ENCODE results near the gene ADAMTS1. TPM values are rescaled to one million over a fixed set of nuclear protein-coding genes. Genes with fewer than 3 reads are reported as not detected.

ADAMTS1 gene
- total RNA-seq, 2 donors from 2014 or later = 310 to 357 TPM

DNA sequence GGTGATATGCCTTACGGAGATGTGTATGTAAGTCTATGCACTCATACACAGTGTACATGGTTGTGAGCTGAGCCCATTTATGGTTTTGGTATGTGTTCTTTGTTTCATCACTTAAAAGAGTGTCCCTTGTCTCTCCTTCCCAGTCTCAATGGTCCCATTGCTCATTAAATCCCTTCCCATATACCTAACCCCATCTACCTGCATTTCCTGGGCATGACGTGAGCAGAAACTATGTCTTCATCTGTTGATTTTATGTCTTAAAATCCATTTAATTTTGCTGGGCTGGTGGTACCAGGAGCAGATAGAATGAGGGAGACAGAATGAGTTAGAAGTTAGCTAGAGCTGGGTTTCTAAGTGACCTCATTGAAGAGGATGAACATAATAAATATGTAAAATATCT is 44.8 kb downstream of the ADAMTS1 start:
- H3K27ac ChIP-seq = peak overlapping the region; percentile 61 to 65
- peaks cover 6 to 62% of the 10 kb centered on the region in 2 donors for H3K4me1 ChIP-seq (ENCODE audit: control insufficient read depth in 1 of 2, low read depth in 2 of 2)
- ATAC-seq (ENCODE audit: insufficient number of reproducible peaks, low FRiP score, low read depth) (no peak), DNase-seq (ENCODE audit: low spot score) (no peak)
- no peaks in the 10 kb centered on the region for H3K27me3 ChIP-seq (replicated peaks; ENCODE audit: insufficient read depth)
- H3K36me3 ChIP-seq = no peaks in the 10 kb centered on the region
- TF ChIP-seq, protein P1, sequence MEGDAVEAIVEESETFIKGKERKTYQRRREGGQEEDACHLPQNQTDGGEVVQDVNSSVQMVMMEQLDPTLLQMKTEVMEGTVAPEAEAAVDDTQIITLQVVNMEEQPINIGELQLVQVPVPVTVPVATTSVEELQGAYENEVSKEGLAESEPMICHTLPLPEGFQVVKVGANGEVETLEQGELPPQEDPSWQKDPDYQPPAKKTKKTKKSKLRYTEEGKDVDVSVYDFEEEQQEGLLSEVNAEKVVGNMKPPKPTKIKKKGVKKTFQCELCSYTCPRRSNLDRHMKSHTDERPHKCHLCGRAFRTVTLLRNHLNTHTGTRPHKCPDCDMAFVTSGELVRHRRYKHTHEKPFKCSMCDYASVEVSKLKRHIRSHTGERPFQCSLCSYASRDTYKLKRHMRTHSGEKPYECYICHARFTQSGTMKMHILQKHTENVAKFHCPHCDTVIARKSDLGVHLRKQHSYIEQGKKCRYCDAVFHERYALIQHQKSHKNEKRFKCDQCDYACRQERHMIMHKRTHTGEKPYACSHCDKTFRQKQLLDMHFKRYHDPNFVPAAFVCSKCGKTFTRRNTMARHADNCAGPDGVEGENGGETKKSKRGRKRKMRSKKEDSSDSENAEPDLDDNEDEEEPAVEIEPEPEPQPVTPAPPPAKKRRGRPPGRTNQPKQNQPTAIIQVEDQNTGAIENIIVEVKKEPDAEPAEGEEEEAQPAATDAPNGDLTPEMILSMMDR (IDR thresholded peaks at IDR 0.05) = no peak
- H3K9me3 ChIP-seq = no peaks in the 10 kb centered on the region
- H3K4me3 ChIP-seq = no peak overlapping the region

- Histone ChIP-seq H3K36me3 (no peaks in the 10 kb centered on the region), H3K4me3 (no peak overlapping the region), H3K4me1 (ENCODE audit: control insufficient read depth in 1 of 2, low read depth in 2 of 2) (peaks cover 6 to 66% of the 10 kb centered on the region in 2 donors), H3K27me3 (replicated peaks; ENCODE audit: insufficient read depth) (no peaks in the 10 kb centered on the region), H3K27ac (peak overlapping the region in 1 of 2 donors; percentile 65), H3K9me3 (no peaks in the 10 kb centered on the region)
- DNase-seq (ENCODE audit: low spot score) = no peak
- ATAC-seq (ENCODE audit: insufficient number of reproducible peaks, low FRiP score, low read depth) = no peak
- TF ChIP-seq, protein P1 (IDR thresholded peaks at IDR 0.05) = no peak
These were observed 45.2 kb downstream of the ADAMTS1 start for GRCh38 chr21:26800001-26800400.

- Histone ChIP-seq H3K4me1 (ENCODE audit: control insufficient read depth in 1 of 2, low read depth in 2 of 2) (peaks cover 6 to 67% of the 10 kb centered on the region in 2 donors), H3K9me3 (no peaks in the 10 kb centered on the region), H3K27ac (peak overlapping the region in 1 of 2 donors; percentile 65), H3K4me3 (no peak overlapping the region), H3K27me3 (replicated peaks; ENCODE audit: insufficient read depth) (no peaks in the 10 kb centered on the region), H3K36me3 (no peaks in the 10 kb centered on the region)
- DNase-seq (ENCODE audit: low spot score) = no peak
- no peak for ATAC-seq (ENCODE audit: insufficient number of reproducible peaks, low FRiP score, low read depth)
- TF ChIP-seq, protein P1 (IDR thresholded peaks at IDR 0.05) = no peak
These were observed 46.1 kb downstream of the ADAMTS1 start for GRCh38 chr21:26798856-26799751.

DNA sequence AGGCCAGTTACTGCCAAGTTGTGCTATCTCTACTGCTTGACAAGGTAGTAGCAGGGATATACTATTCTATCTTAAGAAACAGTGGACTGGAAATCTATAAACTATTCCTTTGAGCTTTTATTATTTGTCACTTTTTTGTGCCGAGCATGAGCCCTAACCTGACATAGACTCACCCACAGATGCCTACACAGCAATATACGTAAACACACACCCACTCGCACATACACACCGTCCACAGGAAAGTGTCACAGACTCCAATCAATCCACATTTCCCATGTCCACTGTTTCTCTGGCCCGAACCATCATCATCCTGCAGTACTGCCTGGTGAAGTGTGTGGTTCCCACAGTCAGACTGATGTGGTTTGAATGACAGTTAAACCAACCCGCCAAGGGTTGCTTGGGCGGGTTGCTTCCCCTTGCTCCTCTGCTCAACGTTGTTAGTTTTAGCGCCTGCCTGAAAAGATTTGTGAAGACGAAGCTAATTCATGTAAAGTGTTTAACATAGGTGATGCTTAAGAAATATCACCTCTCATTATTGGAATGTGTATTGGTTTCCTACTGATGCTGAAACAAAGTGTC is 47.2 kb downstream of the ADAMTS1 start:
- TF ChIP-seq, protein P1 (IDR thresholded peaks at IDR 0.05) = no peak
- H3K27me3 ChIP-seq (replicated peaks; ENCODE audit: insufficient read depth) = no peaks in the 10 kb centered on the region
- ATAC-seq (ENCODE audit: insufficient number of reproducible peaks, low FRiP score, low read depth) (no peak), DNase-seq (ENCODE audit: low spot score) (no peak)
- peaks cover 6 to 59% of the 10 kb centered on the region in 2 donors for H3K4me1 ChIP-seq (ENCODE audit: control insufficient read depth in 1 of 2, low read depth in 2 of 2)
- H3K27ac ChIP-seq = no peak overlapping the region
- H3K4me3 ChIP-seq = no peak overlapping the region
- no peaks in the 10 kb centered on the region for H3K36me3 ChIP-seq
- no peaks in the 10 kb centered on the region for H3K9me3 ChIP-seq

DNA sequence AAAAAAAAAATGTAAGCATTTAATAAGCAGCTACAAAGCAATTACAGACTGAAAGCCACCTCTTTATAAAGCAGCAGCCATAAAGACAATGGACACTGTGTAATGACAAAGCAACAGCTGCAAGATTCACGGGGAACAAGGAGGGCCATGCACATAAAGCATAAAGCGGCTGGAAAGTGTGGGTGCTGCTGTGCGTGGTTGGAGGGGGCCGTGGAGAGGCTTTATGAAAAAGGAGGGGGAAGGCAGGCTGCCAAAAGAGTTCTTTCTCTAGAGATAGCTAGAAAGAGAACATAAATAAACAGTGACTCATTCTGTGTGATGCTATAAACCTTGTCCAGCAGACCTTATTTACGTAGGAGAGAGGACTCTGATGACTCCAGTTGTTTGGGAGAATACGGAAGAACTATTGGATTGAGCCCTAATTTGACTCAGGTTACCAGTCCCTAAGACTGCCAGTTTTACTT is 49.3 kb downstream of the ADAMTS1 start:
- Histone ChIP-seq H3K36me3 (no peaks in the 10 kb centered on the region), H3K9me3 (no peaks in the 10 kb centered on the region), H3K27me3 (replicated peaks; ENCODE audit: insufficient read depth) (no peaks in the 10 kb centered on the region), H3K4me3 (no peak overlapping the region), H3K27ac (peak overlapping the region in 1 of 2 donors; percentile 55), H3K4me1 (ENCODE audit: control insufficient read depth in 1 of 2, low read depth in 2 of 2) (peaks cover 6 to 38% of the 10 kb centered on the region in 2 donors)
- DNase-seq (ENCODE audit: low spot score) (no peak), ATAC-seq (ENCODE audit: insufficient number of reproducible peaks, low FRiP score, low read depth) (peak; percentile 77)
- TF ChIP-seq, protein P1 (IDR thresholded peaks at IDR 0.05) = no peak
